ENCODE results near the gene CCR7. TPM values are rescaled to one million over a fixed set of nuclear protein-coding genes. Genes with fewer than 3 reads are reported as not detected.

Gene CCR7
- total RNA-seq, 2 donors from 2014 or later, result 0.72 to 1.9 TPM

- no peak overlapping the region for H3K4me3 ChIP-seq
These were observed 2.4 kb downstream of the CCR7 start for GRCh38 chr17:40562838-40563219.

DNA sequence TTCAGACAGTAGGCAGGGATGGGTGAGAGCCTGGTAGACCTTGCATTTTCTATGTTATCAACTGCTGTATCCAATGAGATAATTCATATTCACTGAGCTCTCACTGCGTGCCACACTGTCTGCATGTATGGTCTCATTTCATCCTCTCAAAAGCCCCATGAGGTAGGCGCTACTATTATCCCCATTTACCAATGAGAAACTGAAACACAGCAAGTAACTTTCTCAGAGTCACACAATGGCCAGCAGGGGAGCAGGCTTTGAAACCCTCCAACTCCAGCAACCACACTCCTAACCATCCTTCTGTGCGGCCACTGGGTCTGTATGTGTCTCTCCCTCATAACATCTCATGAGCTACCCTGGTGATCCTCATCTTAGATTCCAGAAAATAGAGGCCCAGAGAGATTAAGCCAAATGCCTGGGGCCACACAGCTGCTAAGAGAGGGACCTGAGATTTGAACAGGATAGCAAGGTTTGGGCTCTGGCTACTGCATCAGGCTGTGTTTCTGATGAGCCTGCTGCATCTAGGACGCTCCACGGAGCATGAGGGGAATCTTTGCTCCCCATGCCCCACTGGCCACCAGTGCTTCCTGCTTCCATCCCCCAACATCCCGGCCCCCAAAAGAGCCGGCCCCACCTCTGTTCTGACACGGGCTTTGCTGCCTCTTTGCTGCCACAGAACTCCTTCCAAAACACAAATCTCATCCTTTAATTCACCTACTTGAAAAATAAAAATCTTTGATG lies 3.2 kb downstream of the CCR7 start:
- no peaks in the 10 kb centered on the region for H3K27me3 ChIP-seq
- H3K4me1 ChIP-seq, result peaks cover 9% of the 10 kb centered on the region
- H3K27ac ChIP-seq, result no peak overlapping the region
- H3K9me3 ChIP-seq, result no peaks in the 10 kb centered on the region
- intact Hi-C loops (cut with DNase I), result loop anchor here (2.0 to 5.0 kb wide), 2 partner anchors 165 to 203 kb away; no protein-coding TSS in a partner anchor
- H3K36me3 ChIP-seq, result no peaks in the 10 kb centered on the region
- DNase-seq, result no peak
- H3K4me3 ChIP-seq, result no peak overlapping the region
- TF ChIP-seq, protein P1, sequence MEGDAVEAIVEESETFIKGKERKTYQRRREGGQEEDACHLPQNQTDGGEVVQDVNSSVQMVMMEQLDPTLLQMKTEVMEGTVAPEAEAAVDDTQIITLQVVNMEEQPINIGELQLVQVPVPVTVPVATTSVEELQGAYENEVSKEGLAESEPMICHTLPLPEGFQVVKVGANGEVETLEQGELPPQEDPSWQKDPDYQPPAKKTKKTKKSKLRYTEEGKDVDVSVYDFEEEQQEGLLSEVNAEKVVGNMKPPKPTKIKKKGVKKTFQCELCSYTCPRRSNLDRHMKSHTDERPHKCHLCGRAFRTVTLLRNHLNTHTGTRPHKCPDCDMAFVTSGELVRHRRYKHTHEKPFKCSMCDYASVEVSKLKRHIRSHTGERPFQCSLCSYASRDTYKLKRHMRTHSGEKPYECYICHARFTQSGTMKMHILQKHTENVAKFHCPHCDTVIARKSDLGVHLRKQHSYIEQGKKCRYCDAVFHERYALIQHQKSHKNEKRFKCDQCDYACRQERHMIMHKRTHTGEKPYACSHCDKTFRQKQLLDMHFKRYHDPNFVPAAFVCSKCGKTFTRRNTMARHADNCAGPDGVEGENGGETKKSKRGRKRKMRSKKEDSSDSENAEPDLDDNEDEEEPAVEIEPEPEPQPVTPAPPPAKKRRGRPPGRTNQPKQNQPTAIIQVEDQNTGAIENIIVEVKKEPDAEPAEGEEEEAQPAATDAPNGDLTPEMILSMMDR (IDR thresholded peaks at IDR 0.05), result no peak
- no peak overlapping the region for H3K9ac ChIP-seq (ENCODE audit: low read depth in 2 of 2, low read length in 2 of 2)

More at GRCh38 chr17:40562838-40563219, 2.4 kb downstream of the CCR7 start:
- DNase-seq, result no peak
- H3K4me1 ChIP-seq, result peaks cover 9% of the 10 kb centered on the region
- TF ChIP-seq, protein P1 (IDR thresholded peaks at IDR 0.05), result no peak
- intact Hi-C loops (cut with DNase I), result loop anchor here (5.0 kb wide), 1 partner anchor 166 kb away; no protein-coding TSS in a partner anchor
- H3K27ac ChIP-seq, result no peak overlapping the region
- no peak overlapping the region for H3K9ac ChIP-seq (ENCODE audit: low read depth in 2 of 2, low read length in 2 of 2)
- no peaks in the 10 kb centered on the region for H3K27me3 ChIP-seq
- no peaks in the 10 kb centered on the region for H3K9me3 ChIP-seq
- no peaks in the 10 kb centered on the region for H3K36me3 ChIP-seq

GRCh38 chr17:40561294-40561870 lies 3.9 kb downstream of the CCR7 start:
- H3K36me3 ChIP-seq, result no peaks in the 10 kb centered on the region
- no peaks in the 10 kb centered on the region for H3K27me3 ChIP-seq
- H3K27ac ChIP-seq, result no peak overlapping the region
- no peaks in the 10 kb centered on the region for H3K9me3 ChIP-seq
- peaks cover 9% of the 10 kb centered on the region for H3K4me1 ChIP-seq
- H3K9ac ChIP-seq (ENCODE audit: low read depth in 2 of 2, low read length in 2 of 2), result no peak overlapping the region
- DNase-seq, result no peak
- H3K4me3 ChIP-seq, result no peak overlapping the region
- TF ChIP-seq, protein P1 (IDR thresholded peaks at IDR 0.05), result no peak
- intact Hi-C loops (cut with DNase I), result loop anchor here (2.0 to 5.0 kb wide), 2 partner anchors 164 to 203 kb away; no protein-coding TSS in a partner anchor

GRCh38 chr17:40560592-40561293 lies 4.5 kb downstream of the CCR7 start:
- TF ChIP-seq, protein P1 (IDR thresholded peaks at IDR 0.05), result no peak
- DNase-seq, result peak; percentile 22
- Histone ChIP-seq H3K4me1 (peaks cover 9% of the 10 kb centered on the region), H3K36me3 (no peaks in the 10 kb centered on the region), H3K27ac (peak overlapping the region; percentile 51), H3K4me3 (peak overlapping the region; percentile 20), H3K9me3 (no peaks in the 10 kb centered on the region), H3K27me3 (no peaks in the 10 kb centered on the region), H3K9ac (ENCODE audit: low read depth in 2 of 2, low read length in 2 of 2) (peak overlapping the region; percentile 26 to 55)
- intact Hi-C loops (cut with DNase I), result loop anchor here (2.0 to 5.0 kb wide), 2 partner anchors 163 to 202 kb away; no protein-coding TSS in a partner anchor

- H3K27ac ChIP-seq, result peak overlapping the region; percentile 51
- DNase-seq, result peak; percentile 95
- TF ChIP-seq, protein P1 (IDR thresholded peaks at IDR 0.05), result peak; percentile 97
- peak overlapping the region; percentile 26 to 55 for H3K9ac ChIP-seq (ENCODE audit: low read depth in 2 of 2, low read length in 2 of 2)
- H3K9me3 ChIP-seq, result no peaks in the 10 kb centered on the region
- no peaks in the 10 kb centered on the region for H3K36me3 ChIP-seq
- intact Hi-C loops (cut with DNase I), result loop anchor here (2.0 to 5.0 kb wide), 2 partner anchors 163 to 201 kb away; no protein-coding TSS in a partner anchor
- H3K27me3 ChIP-seq, result no peaks in the 10 kb centered on the region
- H3K4me1 ChIP-seq, result peaks cover 9% of the 10 kb centered on the region
- H3K4me3 ChIP-seq, result peak overlapping the region; percentile 20
These were observed 5.2 kb downstream of the CCR7 start for GRCh38 chr17:40559954-40560591.

Data from colonic mucosa (tissue), 4 donors.